Measurements from ENCODE around the gene ZNF587B.
"Not testable (repeated sequence)": the region's sequence is repeated elsewhere in the genome, so short reads cannot be mapped to it uniquely, and the experiment has no call there.

Gene ZNF587B

GRCh38 chr19:57888560-57889231 lies 58.6 kb downstream of the ZNF587B start, which contains the start of gene ZNF814:
ZNF814 (minus strand) TSS chr19:57889037; CDS start chr19:57888802, 235 bp downstream.
- no peaks in the 10 kb centered on the region for H3K27me3 ChIP-seq (ENCODE audit: control insufficient read depth in 5 of 5, insufficient read depth in 4 of 5, low read length in 5 of 5)
- H3K27ac ChIP-seq (ENCODE audit: low read depth, low read length) = no peak within 1 kb of the TSS
- peak within 1 kb of the TSS in 4 of 5 donors; percentile 73 to 88 (median 79) for H3K9ac ChIP-seq (ENCODE audit: low read length in 5 of 5)
- H3K4me3 ChIP-seq (ENCODE audit: low read depth in 1 of 5, low read length in 5 of 5) = peak within 1 kb of the TSS; percentile 85 to 99 (median 92)
- H3K36me3 ChIP-seq (ENCODE audit: control insufficient read depth in 5 of 5, insufficient read depth in 5 of 5, low read length in 5 of 5) = peaks cover 0 to 6% (median 2%) of the 10 kb centered on the region in 5 donors
- peaks cover 0 to 17% (median 13%) of the 10 kb centered on the region in 5 donors for H3K4me1 ChIP-seq (ENCODE audit: control insufficient read depth in 5 of 5, insufficient read depth in 5 of 5, low read length in 5 of 5)
- peaks cover 0 to 15% (median 5%) of the 10 kb centered on the region in 5 donors for H3K9me3 ChIP-seq (ENCODE audit: control insufficient read depth in 5 of 5, low read length in 5 of 5)

DNA sequence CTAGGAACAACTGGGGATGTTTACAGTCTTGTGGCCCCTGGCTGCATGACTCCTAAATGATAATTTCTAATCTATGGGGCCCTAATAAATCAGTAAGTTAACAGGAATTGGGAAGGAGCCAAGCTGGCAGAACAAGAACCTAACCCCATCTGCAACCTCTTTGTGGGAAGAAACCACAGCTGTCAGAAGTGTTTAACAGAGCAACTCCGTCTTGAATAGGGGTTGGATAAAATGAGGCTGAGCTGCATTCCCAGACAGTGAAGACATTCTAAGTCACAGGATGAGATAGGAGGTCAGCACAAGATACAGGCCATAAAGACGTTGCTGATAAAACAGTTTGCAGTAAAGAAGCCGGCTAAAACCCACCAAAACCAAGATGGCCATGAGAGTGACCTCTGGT lies 60.6 kb downstream of the ZNF587B start:
- peaks cover 0 to 17% (median 13%) of the 10 kb centered on the region in 5 donors for H3K4me1 ChIP-seq (ENCODE audit: control insufficient read depth in 5 of 5, insufficient read depth in 5 of 5, low read length in 5 of 5)
- H3K9me3 ChIP-seq (ENCODE audit: control insufficient read depth in 5 of 5, low read length in 5 of 5) = peaks cover 0 to 15% (median 3%) of the 10 kb centered on the region in 5 donors
- H3K9ac ChIP-seq (ENCODE audit: low read length in 5 of 5); H3K27me3 ChIP-seq (ENCODE audit: control insufficient read depth in 5 of 5, insufficient read depth in 4 of 5, low read length in 5 of 5); H3K27ac ChIP-seq (ENCODE audit: low read depth, low read length); H3K36me3 ChIP-seq (ENCODE audit: control insufficient read depth in 5 of 5, insufficient read depth in 5 of 5, low read length in 5 of 5); H3K4me3 ChIP-seq (ENCODE audit: low read depth in 1 of 5, low read length in 5 of 5): not testable (repeated sequence)
